Natural killer cell treated with Interleukin-12 subunit alpha and Interleukin-12 subunit beta and Interleukin-15 and Interleukin-18, amount 100 ng/mL, for 72 hours (primary cell): ENCODE data around the gene HAP1. TPM values are rescaled to one million over a fixed set of nuclear protein-coding genes. Genes with fewer than 3 reads are reported as not detected.
A peak's percentile ranks its signal among the peaks of the same experiment; 100 is the strongest.
"Not testable (repeated sequence)": the region's sequence is repeated elsewhere in the genome, so short reads cannot be mapped to it uniquely, and the experiment has no call there.

Experiments
- ATAC-seq, 2 donors: fragments of 150-1000 bp; cut with Tn5 transposase in 1 of 2; sonication (Bioruptor Pico), chemical (Tn5 transposase) in 1 of 2; 2 replicates each; pipeline ENCODE4 v1.10.0; 2021
- DNase-seq: peaks from one replicate; pipeline ENCODE4 v3.0.0; 2022; ENCODE audit warnings: low spot score
- H3K27ac Mint-ChIP-seq, 2 donors: 1 replicate in 1 of 2; 2 replicates in 1 of 2; pipeline ENCODE4 v1.8.0; 2022; ENCODE audit warnings: mixed read lengths in 2 of 2, mild to moderate bottlenecking in 1 of 2, moderate library complexity in 1 of 2
- H3K27me3 Mint-ChIP-seq, 2 donors: 1 replicate in 1 of 2; 2 replicates in 1 of 2; pipeline ENCODE4 v1.8.0; 2022; ENCODE audit warnings: mixed read lengths in 2 of 2
- H3K36me3 Mint-ChIP-seq: one replicate; pipeline ENCODE4 v1.8.0; 2022; ENCODE audit warnings: mixed read lengths
- H3K4me1 Mint-ChIP-seq, 2 donors: 1 replicate in 1 of 2; 2 replicates in 1 of 2; pipeline ENCODE4 v1.8.0; 2022; ENCODE audit warnings: low read depth in 2 of 2, mixed read lengths in 2 of 2, mild to moderate bottlenecking in 1 of 2
- H3K4me3 Mint-ChIP-seq: one replicate; pipeline ENCODE4 v1.8.0; 2022; ENCODE audit warnings: mixed read lengths
- H3K9me3 Mint-ChIP-seq: 2 replicates; pipeline ENCODE4 v1.8.0; 2022; ENCODE audit warnings: mixed read lengths
- total RNA-seq, 2 donors: library from RNA; stranded (reverse); gene quantifications; one replicate each; pipeline ENCODE4 v1.2.3, GENCODE V29; 2022

The HAP1 gene
- total RNA-seq, 2 donors from 2014 or later, result not detected

DNA sequence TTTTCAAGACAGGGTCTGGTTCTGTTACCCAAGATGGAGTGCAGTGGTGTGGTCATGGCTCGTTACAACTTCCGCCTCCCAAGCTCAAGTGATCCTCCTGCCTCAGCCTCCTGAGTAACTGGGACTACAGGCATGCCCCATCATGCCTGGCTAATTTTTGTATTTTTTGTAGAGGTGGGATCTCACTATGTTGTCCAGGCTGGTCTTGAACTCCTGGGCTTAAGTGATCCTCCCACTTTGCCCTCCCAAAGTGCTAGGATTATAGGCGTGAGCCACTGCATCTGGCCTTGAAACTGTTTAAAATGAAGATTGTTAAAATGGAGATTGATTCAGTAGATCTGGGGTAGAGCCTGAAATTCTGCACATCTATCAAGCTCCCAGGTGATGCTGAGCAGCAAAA, 33.6 kb downstream of the HAP1 start:
- not testable (repeated sequence) for DNase-seq, H3K36me3 Mint-ChIP-seq, ATAC-seq

DNA sequence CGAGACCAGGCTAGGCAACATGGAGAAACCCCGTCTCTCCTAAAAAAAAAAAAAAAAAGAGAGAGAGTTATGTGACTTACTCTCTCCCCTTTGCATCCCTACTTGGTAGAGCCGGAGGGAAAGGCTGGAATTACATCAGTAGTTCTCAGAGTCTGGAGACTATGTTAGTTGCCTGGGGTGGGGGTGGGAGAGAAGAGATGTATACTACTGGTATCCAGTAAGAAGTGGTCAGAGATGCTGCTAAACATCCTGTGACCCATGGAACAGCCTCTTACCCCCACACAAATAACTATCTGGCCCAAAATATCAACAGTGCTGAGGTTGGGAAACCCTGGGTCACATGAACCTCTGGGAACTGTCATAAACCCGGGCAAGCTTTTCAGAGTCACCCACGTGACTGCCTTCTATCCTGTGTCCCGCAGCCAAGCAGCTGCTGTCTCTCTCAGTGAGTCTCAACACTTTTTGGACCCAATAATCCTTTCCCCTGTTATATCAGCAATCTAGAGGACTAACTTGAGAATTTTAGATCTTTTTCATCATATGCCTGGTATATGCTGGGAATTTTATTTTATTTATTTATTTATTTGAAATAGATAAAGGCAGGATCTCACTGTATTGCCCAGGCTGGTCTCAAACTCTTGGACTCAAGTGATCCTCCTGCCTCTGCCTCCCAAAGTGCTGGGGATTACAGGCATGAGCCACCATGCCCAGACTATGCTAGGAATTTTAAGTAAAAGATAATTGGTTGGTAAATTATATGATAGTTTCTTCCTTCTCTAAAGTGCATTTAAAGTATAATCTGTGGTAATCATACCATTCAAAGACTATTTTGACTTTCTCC, 37.1 kb downstream of the HAP1 start:
- H3K27ac Mint-ChIP-seq, result peak overlapping the region in 1 of 2 donors; percentile 48
- peaks cover 10% of the 10 kb centered on the region for H3K36me3 Mint-ChIP-seq
- ATAC-seq (peak in 1 of 2 donors; percentile 30), DNase-seq (no peak)
- peaks cover 0 to 6% of the 10 kb centered on the region in 2 donors for H3K27me3 Mint-ChIP-seq
- no peaks in the 10 kb centered on the region for H3K9me3 Mint-ChIP-seq
- H3K4me1 Mint-ChIP-seq, result peaks cover 18 to 23% of the 10 kb centered on the region in 2 donors
- no peak overlapping the region for H3K4me3 Mint-ChIP-seq

More for the DNA sequence above, 33.6 kb downstream of the HAP1 start:
- H3K27ac Mint-ChIP-seq, H3K27me3 Mint-ChIP-seq, H3K9me3 Mint-ChIP-seq, H3K4me3 Mint-ChIP-seq, H3K4me1 Mint-ChIP-seq: not testable (repeated sequence)

DNA sequence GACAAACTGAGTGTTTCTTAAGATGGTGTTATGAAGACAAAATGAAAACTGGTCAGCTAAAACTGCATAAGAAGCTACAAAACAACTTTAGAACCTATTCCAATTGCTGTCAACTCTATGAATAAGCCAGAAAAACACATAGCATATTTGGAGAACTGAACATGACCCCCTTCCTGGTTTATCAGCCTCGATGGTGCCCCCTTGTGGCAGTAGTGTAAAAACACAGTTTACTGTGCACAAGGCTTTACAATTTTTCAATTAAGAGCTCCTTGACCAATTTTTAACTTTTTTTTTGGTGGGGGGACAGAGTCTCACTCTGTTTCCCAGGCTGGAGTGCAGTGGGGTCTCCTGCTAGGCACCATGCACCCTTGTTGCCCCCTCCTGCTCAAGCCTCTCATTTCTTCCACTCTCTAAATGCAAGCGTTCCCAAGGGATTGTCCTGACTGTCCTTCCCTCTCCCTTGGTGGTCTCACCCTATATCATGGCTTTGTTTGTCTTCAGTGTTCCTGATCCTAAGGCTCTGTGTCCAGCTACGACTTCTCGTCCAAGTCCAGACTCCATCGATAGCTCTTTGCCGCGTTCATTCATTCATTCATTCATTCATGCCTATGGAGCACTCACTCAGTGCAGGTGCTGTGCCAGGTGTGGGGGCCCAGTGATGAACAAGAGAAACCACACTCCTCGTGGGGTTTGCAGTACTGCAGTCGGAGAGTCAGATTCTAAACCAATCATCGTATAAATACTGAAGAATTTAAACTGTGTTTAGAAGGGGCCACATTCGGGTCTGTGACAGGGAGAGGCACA, 38.3 kb downstream of the HAP1 start:
- Mint-ChIP-seq H3K27ac (peak overlapping the region in 1 of 2 donors; percentile 51), H3K27me3 (no peaks in the 10 kb centered on the region), H3K9me3 (no peaks in the 10 kb centered on the region), H3K4me1 (peaks cover 27 to 31% of the 10 kb centered on the region in 2 donors), H3K4me3 (no peak overlapping the region), H3K36me3 (peaks cover 19% of the 10 kb centered on the region)
- DNase-seq, result peak; percentile 83
- ATAC-seq, result peak; percentile 41 to 54

DNA sequence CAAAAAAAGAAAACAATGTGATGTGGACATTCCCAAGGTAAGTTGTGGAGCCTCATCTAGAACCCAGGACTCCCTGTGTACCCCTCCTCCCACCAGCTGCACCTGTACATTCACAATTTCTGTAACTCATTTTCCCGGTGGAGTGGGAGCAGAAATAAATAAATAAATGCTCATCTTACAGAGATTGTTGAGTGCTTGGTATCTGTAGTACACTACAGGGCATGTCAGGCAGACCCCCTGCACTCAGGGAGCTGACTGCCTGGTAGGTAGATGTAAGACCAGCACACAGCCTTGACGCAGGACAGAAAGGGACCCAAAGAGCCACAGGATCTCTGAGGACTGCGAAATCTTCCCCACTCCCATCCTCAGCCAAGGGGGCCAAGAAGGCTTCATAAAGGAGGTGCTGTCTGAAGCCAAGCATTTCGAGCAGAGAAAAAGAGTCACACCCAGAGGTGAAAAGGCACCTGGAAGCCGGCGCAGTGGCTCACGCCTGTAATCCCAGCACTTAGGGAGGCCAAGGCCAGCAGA, 39.2 kb downstream of the HAP1 start:
- Mint-ChIP-seq H3K27me3 (no peaks in the 10 kb centered on the region), H3K4me3 (no peak overlapping the region), H3K9me3 (no peaks in the 10 kb centered on the region), H3K4me1 (peaks cover 34 to 38% of the 10 kb centered on the region in 2 donors), H3K36me3 (peaks cover 27% of the 10 kb centered on the region), H3K27ac (peak overlapping the region in 1 of 2 donors; percentile 51)
- peak in 1 of 2 donors; percentile 1 for ATAC-seq
- DNase-seq, result no peak

DNA sequence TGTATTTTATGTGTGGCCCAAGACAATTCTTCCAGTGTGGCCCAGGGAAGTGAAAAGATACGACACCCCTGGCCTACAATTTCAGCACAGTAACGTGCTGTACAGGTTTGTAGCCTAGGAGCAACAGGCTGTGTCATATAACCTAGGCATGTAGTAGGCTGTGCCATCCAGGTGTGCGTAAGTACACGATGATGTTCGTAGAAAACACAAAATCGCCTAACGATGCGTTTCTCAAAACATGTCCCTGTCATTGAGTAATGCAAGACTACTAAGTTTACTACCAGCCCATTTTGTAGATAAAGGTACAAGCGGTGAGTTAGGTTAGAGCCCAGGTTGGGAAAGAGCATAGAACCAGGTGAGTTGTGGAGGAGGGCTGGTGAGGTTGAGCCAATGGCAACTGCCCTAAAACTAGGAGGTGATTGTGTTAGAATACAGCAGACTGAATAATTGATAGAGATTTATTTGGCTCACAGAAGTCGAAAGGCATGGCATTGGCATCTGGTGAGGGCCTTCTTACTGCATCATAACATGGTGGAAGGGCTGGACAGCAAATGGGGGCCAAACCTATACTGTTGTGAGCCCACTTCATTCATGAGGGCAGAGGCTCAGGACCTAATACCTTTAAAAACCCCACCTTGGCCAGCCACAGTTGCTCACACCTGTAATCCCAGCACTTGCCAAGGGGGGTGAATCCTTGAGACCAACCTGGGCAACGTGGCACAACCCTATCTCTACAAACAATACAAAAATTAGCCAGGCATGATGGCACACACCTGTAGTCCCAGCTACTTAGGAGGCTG, 41.5 kb downstream of the HAP1 start:
- no peak for DNase-seq
- no peak for ATAC-seq
- Mint-ChIP-seq H3K9me3 (no peaks in the 10 kb centered on the region), H3K4me3 (no peak overlapping the region), H3K36me3 (peaks cover 35% of the 10 kb centered on the region), H3K4me1 (peaks cover 46 to 48% of the 10 kb centered on the region in 2 donors), H3K27ac (peak overlapping the region; percentile 86 to 100), H3K27me3 (no peaks in the 10 kb centered on the region)

DNA sequence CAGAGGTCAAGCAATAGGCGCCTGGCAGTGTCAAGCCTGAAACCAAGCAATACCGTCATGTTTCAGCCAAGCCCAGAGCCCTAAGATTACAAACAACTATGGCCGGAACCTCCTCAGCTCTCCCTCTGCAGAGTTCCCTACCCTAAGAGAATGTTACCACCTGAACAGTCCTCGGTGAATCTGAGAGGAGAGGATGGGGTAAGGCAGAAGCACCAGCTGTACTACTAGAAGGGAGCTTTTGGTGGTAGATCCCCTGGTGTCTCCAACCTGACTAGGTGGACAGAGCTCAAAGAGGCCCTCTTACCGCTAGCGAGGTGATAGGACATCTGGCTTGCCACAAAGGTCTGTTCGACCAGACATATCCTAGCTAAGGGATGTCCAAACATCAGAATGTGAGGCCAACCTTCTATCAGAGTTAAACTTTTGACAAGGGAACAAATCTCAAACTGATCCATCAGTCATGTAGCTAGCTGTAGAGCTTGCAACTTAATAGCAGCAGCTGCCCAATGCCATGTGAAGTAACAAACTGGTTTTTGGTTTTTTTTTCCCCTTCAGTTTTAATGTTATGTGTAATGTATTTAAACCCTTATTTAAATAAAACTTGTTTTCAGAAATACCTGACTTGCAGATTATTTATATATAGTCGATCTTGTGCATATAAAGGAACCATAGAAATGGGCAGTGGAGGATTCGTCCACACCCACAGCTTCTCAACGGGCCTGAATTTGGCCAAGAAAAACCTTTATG, 43.2 kb downstream of the HAP1 start:
- DNase-seq (no peak), ATAC-seq (no peak)
- H3K9me3 Mint-ChIP-seq, result no peaks in the 10 kb centered on the region
- H3K27ac Mint-ChIP-seq, result peak overlapping the region; percentile 98 to 100
- H3K4me3 Mint-ChIP-seq, result peak overlapping the region; percentile 99
- peaks cover 43 to 48% of the 10 kb centered on the region in 2 donors for H3K4me1 Mint-ChIP-seq
- no peaks in the 10 kb centered on the region for H3K27me3 Mint-ChIP-seq
- H3K36me3 Mint-ChIP-seq, result peaks cover 35% of the 10 kb centered on the region

DNA sequence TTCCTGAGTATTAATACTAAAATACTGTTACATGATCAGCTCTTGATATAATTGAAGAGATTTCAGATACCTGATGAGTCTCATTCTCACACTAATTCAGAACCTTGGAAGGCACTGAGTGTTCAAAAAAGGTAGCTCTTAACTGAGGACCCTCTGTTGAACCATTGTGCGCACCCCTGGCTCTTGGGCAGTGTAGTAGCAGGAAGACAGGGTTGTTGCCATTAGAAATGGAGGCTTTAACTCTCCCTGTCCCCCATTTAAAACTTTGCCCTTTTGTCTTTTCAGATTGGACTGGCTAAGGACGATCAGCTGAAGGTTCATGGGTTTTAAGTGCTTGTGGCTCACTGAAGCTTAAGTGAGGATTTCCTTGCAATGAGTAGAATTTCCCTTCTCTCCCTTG, 43.9 kb downstream of the HAP1 start:
- no peaks in the 10 kb centered on the region for H3K9me3 Mint-ChIP-seq
- peaks cover 37 to 41% of the 10 kb centered on the region in 2 donors for H3K4me1 Mint-ChIP-seq
- no peak for DNase-seq

DNA sequence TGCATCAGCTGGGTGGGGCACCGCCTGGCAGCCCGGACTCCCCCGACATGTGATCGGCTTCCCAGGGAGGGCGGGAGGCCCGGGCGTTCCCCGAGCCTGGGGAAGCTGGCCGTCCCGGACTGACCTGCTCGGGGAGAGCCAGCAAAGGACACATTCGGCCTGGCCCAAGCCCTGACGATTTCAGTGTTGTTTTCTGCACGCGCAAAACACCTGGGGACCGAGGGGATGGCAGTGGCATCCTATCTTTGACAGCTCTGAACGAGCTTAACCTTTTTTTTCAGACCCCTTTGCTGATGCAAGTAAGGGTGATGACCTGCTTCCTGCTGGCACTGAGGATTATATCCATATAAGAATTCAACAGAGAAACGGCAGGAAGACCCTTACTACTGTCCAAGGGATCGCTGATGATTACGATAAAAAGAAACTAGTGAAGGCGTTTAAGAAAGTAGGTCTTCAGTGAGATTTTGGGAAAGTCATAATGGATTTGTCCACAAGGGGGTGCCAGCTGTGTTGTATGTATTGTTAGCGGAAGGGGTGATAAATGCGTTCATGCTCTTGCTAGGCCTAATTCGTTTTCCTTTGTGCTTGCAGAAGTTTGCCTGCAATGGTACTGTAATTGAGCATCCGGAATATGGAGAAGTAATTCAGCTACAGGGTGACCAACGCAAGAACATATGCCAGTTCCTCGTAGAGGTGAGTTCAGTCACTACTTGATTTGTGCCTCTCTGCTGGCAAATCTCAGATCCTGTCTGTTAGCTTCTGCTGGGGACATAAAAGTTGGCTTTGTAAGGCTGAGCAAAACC, 44.7 kb downstream of the HAP1 start:
- Mint-ChIP-seq H3K36me3 (peaks cover 35% of the 10 kb centered on the region), H3K9me3 (no peaks in the 10 kb centered on the region), H3K27ac (peak overlapping the region; percentile 98 to 100), H3K4me3 (peak overlapping the region; percentile 99), H3K4me1 (peaks cover 34 to 37% of the 10 kb centered on the region in 2 donors), H3K27me3 (no peaks in the 10 kb centered on the region)
- no peak for ATAC-seq
- DNase-seq, result no peak

More for the DNA sequence above, 43.9 kb downstream of the HAP1 start:
- Mint-ChIP-seq H3K36me3 (peaks cover 35% of the 10 kb centered on the region), H3K27me3 (no peaks in the 10 kb centered on the region), H3K4me3 (peak overlapping the region; percentile 99), H3K27ac (peak overlapping the region; percentile 98 to 100)
- no peak for ATAC-seq

DNA sequence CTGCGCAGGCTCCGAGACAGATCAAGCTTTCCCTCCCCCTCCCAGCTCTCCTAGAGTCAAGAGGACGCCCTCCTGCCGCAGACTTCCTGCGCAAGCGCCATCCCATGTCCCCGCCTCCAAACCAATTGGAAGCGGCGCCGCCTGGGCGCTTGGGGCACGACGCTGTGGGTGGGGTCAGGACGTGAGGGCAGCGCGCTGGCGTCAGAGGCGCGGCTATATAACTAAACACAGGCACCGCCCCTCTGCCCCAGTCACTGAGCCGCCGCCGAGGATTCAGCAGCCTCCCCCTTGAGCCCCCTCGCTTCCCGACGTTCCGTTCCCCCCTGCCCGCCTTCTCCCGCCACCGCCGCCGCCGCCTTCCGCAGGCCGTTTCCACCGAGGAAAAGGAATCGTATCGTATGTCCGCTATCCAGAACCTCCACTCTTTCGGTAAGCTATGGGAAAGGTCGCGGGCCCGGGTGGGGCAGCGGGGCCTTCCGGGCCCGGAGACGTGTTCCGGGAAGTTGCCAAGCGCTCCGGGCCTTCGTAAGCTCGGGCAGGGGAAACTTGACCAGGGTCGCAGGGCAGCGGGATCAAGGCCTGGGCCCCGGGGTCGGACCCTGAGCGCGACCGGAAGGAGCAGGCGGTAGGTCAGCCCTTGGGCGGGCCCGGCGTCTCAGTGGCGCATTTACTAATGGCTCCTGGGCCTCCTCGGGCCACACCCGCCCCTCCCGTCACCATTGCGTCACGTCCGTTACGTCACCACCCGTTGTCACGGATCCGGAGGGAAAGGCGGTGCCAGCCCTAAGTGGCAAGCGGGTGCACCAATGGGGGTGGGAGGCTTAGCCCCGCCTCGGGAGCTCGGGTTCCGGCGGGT, 45.6 kb downstream of the HAP1 start, which contains the start of gene EIF1:
Gene EIF1, plus strand, starts transcription at position 245 of the 856 bp plus-strand sequence. Its CDS starts 154 bp downstream, at position 399.
- DNase-seq (peak; percentile 100), ATAC-seq (peak; percentile 89 to 92)
- Mint-ChIP-seq H3K4me3 (peak within 1 kb of the TSS; percentile 99), H3K27me3 (no peaks in the 10 kb centered on the region), H3K27ac (peak within 1 kb of the TSS; percentile 98 to 100), H3K4me1 (peaks cover 32 to 37% of the 10 kb centered on the region in 2 donors), H3K36me3 (peaks cover 32% of the 10 kb centered on the region), H3K9me3 (no peaks in the 10 kb centered on the region)

DNA sequence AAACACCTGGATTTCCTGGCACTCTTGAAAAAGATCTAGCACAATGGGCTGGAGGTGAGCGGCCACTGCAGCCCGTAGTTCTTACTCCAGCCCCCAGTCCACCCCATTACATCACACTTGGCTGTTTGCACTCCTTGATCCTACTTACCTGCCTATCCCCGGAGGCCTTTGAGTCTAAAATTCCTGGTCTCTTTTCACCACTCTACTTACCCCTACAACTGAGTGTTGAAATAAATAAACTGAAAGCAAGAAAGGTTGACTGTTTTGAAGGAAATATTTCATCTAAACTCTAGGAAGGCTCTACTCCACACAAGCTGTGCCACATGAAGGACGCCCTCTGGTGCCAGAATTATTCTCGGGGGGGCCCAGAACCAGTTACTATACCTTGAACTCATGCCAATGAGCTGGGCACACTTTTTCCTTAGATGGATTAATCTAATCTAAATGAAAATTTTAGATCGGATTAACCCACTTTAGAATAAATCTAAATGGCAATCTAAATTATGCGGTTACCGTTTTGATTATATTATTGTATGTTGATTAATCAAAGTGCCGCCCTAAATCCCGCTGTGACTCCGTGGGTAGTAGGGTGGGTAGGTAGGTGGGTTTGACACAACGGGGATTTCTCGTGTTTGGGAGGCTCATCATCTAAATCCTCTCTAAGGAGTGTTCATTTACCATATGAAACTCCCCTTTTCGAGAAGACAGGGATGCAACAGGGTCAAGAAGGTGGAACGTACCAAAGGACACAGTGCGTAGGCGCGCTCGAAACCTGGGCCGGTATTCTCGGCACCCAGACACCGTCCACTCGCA, 46.4 kb downstream of the HAP1 start:
- Mint-ChIP-seq H3K27ac (peak overlapping the region; percentile 98 to 100), H3K36me3 (peaks cover 31% of the 10 kb centered on the region), H3K27me3 (no peaks in the 10 kb centered on the region), H3K4me1 (peaks cover 34 to 37% of the 10 kb centered on the region in 2 donors), H3K9me3 (no peaks in the 10 kb centered on the region), H3K4me3 (peak overlapping the region; percentile 99)
- ATAC-seq (no peak), DNase-seq (no peak)

DNA sequence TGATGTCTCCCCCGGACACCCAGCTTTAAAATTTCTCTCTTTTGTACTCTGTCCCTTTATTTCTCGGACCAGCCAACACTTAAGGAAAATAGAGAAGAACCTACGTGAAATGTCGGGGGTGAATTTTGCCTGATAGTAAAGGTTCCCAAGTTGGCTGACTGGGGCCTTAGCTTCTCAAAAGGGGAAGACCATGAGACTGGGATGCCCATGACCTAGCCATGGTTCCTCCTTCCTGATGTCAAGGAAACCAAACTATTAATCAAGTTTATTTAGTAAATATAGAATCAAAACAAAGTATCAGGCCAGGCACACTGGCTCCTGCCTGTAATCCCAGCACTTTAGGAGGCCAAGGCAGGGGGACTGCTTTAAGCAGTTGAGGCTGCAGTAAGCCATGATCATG, 48.2 kb downstream of the HAP1 start:
- Mint-ChIP-seq H3K27ac (no peak overlapping the region), H3K27me3 (no peaks in the 10 kb centered on the region), H3K4me1 (peaks cover 31 to 36% of the 10 kb centered on the region in 2 donors), H3K9me3 (no peaks in the 10 kb centered on the region), H3K36me3 (peaks cover 16% of the 10 kb centered on the region), H3K4me3 (no peak overlapping the region)
- ATAC-seq (no peak), DNase-seq (no peak)
